ENCODE results near the gene PHLDA2.
A peak's percentile ranks its signal among the peaks of the same experiment; 100 is the strongest.
"Not testable (repeated sequence)": the region's sequence is repeated elsewhere in the genome, so short reads cannot be mapped to it uniquely, and the experiment has no call there.

PHLDA2 gene

GRCh38 chr11:2945031-2945756, 16.0 kb upstream of the PHLDA2 start:
- DNase-seq (ENCODE audit: low read depth in 2 of 2), result peak in 1 of 2 donors; percentile 45

GRCh38 chr11:2944530-2944929, 15.3 kb upstream of the PHLDA2 start:
- no peak for DNase-seq (ENCODE audit: low read depth in 2 of 2)

- no peak for DNase-seq (ENCODE audit: low read depth in 2 of 2)
Measured at GRCh38 chr11:2943711-2944118, 14.5 kb upstream of the PHLDA2 start.

- no peak for DNase-seq (ENCODE audit: low read depth in 2 of 2)
Measured at GRCh38 chr11:2942872-2943710, 13.9 kb upstream of the PHLDA2 start.

GRCh38 chr11:2942447-2942846, 13.2 kb upstream of the PHLDA2 start:
- no peak for DNase-seq (ENCODE audit: low read depth in 2 of 2)

- no peak for DNase-seq (ENCODE audit: low read depth in 2 of 2)
Measured at GRCh38 chr11:2940921-2941821, 12.0 kb upstream of the PHLDA2 start.

GRCh38 chr11:2940147-2940920, 11.1 kb upstream of the PHLDA2 start:
- no peak for DNase-seq (ENCODE audit: low read depth in 2 of 2)

GRCh38 chr11:2938458-2939418, 9.5 kb upstream of the PHLDA2 start:
- not testable (repeated sequence) for DNase-seq (ENCODE audit: low read depth in 2 of 2)

GRCh38 chr11:2937641-2938457, 8.6 kb upstream of the PHLDA2 start:
- DNase-seq (ENCODE audit: low read depth in 2 of 2), result not testable (repeated sequence)

- DNase-seq (ENCODE audit: low read depth in 2 of 2), result no peak
Measured at GRCh38 chr11:2934611-2935239, 5.5 kb upstream of the PHLDA2 start.

GRCh38 chr11:2934021-2934550, 4.9 kb upstream of the PHLDA2 start:
- no peak for DNase-seq (ENCODE audit: low read depth in 2 of 2)

GRCh38 chr11:2933375-2934020, 4.3 kb upstream of the PHLDA2 start:
- no peak for DNase-seq (ENCODE audit: low read depth in 2 of 2)

GRCh38 chr11:2932850-2933251, 3.6 kb upstream of the PHLDA2 start:
- DNase-seq (ENCODE audit: low read depth in 2 of 2), result no peak

GRCh38 chr11:2931771-2932738, 2.8 kb upstream of the PHLDA2 start:
- no peak for DNase-seq (ENCODE audit: low read depth in 2 of 2)

- DNase-seq (ENCODE audit: low read depth in 2 of 2), result no peak
Measured at GRCh38 chr11:2931420-2931746, 2.2 kb upstream of the PHLDA2 start.

- DNase-seq (ENCODE audit: low read depth in 2 of 2), result no peak
Measured at GRCh38 chr11:2930704-2931419, 1.6 kb upstream of the PHLDA2 start.
